PC-3 (cell line): ENCODE data around the gene USP46.

Experiments
- CTCF ChIP-seq: fragments of 300-600 bp; sonication (generic); conservative IDR thresholded peaks from 2 replicates; pipeline ENCODE4 v1.5.1; 2017; ENCODE audit warnings: antibody characterized with exemption, low read depth, mild to moderate bottlenecking, low read length
- EZH2 ChIP-seq: fragments of 300-600 bp; sonication (generic); IDR thresholded peaks from one replicate; pipeline ENCODE4 v1.6.1; 2017; ENCODE audit warnings: antibody characterized with exemption, mild to moderate bottlenecking, low read length; ENCODE audit not compliant: unreplicated experiment
- EZH2phosphoT487 ChIP-seq: fragments of 300-600 bp; sonication (generic); IDR thresholded peaks from 2 replicates; pipeline ENCODE4 v1.6.1; 2018; ENCODE audit warnings: mild to moderate bottlenecking, antibody characterized with exemption, low read length, borderline replicate concordance

GRCh38 chr4:52637116-52637515, 22.0 kb downstream of the USP46 start:
- TF ChIP-seq CTCF (no peak), EZH2 (no peak), EZH2phosphoT487 (no peak)
